ENCODE measurements around the gene ASTN2.

- TF ChIP-seq CTCF (IDR thresholded peaks at IDR 0.05) (no peak), POLR2A (IDR thresholded peaks at IDR 0.05) (no peak)
These were observed 30.8 kb upstream of the ASTN2 start for GRCh38 chr9:117445631-117446030.

Measured in testis (tissue), 2 donors.